OCI-LY3 (cell line): ENCODE results near the gene FXYD4.
"Not testable (repeated sequence)": the region's sequence is repeated elsewhere in the genome, so short reads cannot be mapped to it uniquely, and the experiment has no call there.

Experiments used
- H2AFZ ChIP-seq: fragments of 200-600, 300-600 bp; shearing (Covaris generic); 2 replicates; pipeline ENCODE4 v1.6.0; 2014; ENCODE audit warnings: antibody characterized with exemption, low read depth, low read length
- H3K27ac ChIP-seq: fragments of 200-600, 300-600 bp; sonication (generic); 2 replicates; pipeline ENCODE4 v1.5.1; 2014; ENCODE audit warnings: mild to moderate bottlenecking, low read length, moderate library complexity, mixed read lengths
- H3K27me3 ChIP-seq: fragments of 200-600, 300-600 bp; sonication (generic); 2 replicates; pipeline ENCODE4 v1.6.1; 2014; ENCODE audit warnings: low read depth, low read length, mixed read lengths
- H3K36me3 ChIP-seq: fragments of 200-600, 300-600 bp; sonication (generic); replicated peaks from 2 replicates; pipeline ENCODE3; 2014; ENCODE audit warnings: low read depth, low read length, mixed read lengths
- H3K4me1 ChIP-seq: fragments of 300-600, 200-600 bp; sonication (generic); 2 replicates; pipeline ENCODE4 v1.6.1; 2014; ENCODE audit warnings: low read length, mixed read lengths
- H3K4me2 ChIP-seq: fragments of 200-600, 300-600 bp; sonication (generic); 2 replicates; pipeline ENCODE4 v1.6.1; 2014; ENCODE audit warnings: low read length, mixed read lengths
- H3K4me3 ChIP-seq: fragments of 300-600, 200-600 bp; sonication (generic); 2 replicates; pipeline ENCODE4 v1.5.1; 2014; ENCODE audit warnings: antibody characterized with exemption, mild to moderate bottlenecking, low read length, moderate library complexity
- H3K79me2 ChIP-seq: fragments of 300-600, 200-600 bp; shearing (Covaris generic); 2 replicates; pipeline ENCODE4 v1.6.1; 2014; ENCODE audit warnings: mild to moderate bottlenecking, low read length, mixed read lengths
- H3K9ac ChIP-seq: fragments of 300-600, 200-600 bp; shearing (Covaris generic); 2 replicates; pipeline ENCODE4 v1.6.0; 2014; ENCODE audit warnings: mild to moderate bottlenecking, low read length, moderate library complexity
- H3K9me3 ChIP-seq: fragments of 200-600, 300-600 bp; shearing (Covaris generic); 2 replicates; pipeline ENCODE4 v1.6.1; 2014; ENCODE audit warnings: low read length, mixed read lengths; ENCODE audit not compliant: insufficient read depth
- H4K20me1 ChIP-seq: fragments of 200-600, 300-600 bp; sonication (generic); 2 replicates; pipeline ENCODE4 v1.6.1; 2016; ENCODE audit warnings: low read length, mixed read lengths; ENCODE audit not compliant: insufficient read depth
- CTCF ChIP-seq: fragments of 200-600, 300-600 bp; sonication (generic); IDR thresholded peaks from 2 replicates; pipeline ENCODE4 v1.5.1; 2014; ENCODE audit warnings: antibody characterized with exemption, low read length, low read depth
- EZH2phosphoT487 ChIP-seq: fragments of 200-600 bp; shearing (Covaris generic); IDR thresholded peaks from 2 replicates; pipeline ENCODE4 v1.6.1; 2018; ENCODE audit warnings: antibody characterized with exemption, mixed run types, low read depth

The FXYD4 gene

DNA sequence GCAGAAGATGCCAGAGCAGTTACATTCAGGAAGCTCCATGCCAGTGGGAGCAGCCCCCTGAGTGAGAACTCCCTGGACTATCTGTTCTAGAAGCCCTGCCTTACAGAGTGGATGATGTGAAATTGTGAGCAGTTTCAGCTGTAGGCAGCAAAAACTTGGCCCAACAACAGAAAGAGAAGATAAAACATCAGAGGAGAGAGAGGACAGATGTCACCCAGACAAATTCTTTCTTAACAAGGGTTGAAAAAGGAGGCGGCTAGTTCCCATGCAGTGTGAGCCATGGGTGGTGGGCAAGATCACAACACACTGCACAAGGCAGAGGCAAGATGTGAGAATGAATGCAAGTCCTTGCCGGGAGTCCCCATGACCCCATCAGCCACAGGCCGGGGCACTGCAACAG lies 46.6 kb upstream of the FXYD4 start:
- TF ChIP-seq CTCF (no peak), EZH2phosphoT487 (no peak)
- Histone ChIP-seq H4K20me1 (no peaks in the 10 kb centered on the region), H3K4me1 (no peaks in the 10 kb centered on the region), H3K4me3 (no peak overlapping the region), H3K4me2 (no peak overlapping the region), H3K9ac (no peak overlapping the region), H2AFZ (no peak overlapping the region), H3K9me3 (no peaks in the 10 kb centered on the region), H3K36me3 (no peaks in the 10 kb centered on the region), H3K27ac (no peak overlapping the region), H3K79me2 (no peaks in the 10 kb centered on the region), H3K27me3 (no peaks in the 10 kb centered on the region)

DNA sequence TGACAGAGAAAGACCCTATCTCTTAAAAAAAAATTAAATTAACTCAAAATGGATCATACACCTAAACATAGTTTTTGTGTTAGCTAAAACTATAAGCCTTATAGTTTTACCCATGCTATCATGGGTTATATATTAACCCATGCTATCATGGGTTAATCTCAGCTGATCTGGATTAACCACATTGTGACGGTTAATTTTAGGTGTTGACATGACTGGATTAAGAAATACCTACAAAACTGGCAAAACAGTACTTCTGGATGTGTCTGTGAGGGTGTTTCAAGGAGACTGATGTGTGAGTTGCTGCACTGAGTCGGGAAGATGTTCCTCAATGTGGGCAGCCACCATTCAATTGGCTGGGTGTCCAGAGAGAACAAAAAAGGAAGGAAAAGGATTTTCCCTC lies 44.3 kb upstream of the FXYD4 start:
- H3K36me3 ChIP-seq: no peaks in the 10 kb centered on the region
- H3K4me1 ChIP-seq: no peaks in the 10 kb centered on the region
- no peak overlapping the region for H3K4me3 ChIP-seq
- no peak overlapping the region for H3K4me2 ChIP-seq
- no peak overlapping the region for H3K27ac ChIP-seq
- no peaks in the 10 kb centered on the region for H3K27me3 ChIP-seq
- no peak overlapping the region for H3K9ac ChIP-seq
- H2AFZ ChIP-seq: no peak overlapping the region
- TF ChIP-seq EZH2phosphoT487 (no peak), CTCF (no peak)
- H3K9me3 ChIP-seq: no peaks in the 10 kb centered on the region
- H3K79me2 ChIP-seq: no peaks in the 10 kb centered on the region
- H4K20me1 ChIP-seq: no peaks in the 10 kb centered on the region

DNA sequence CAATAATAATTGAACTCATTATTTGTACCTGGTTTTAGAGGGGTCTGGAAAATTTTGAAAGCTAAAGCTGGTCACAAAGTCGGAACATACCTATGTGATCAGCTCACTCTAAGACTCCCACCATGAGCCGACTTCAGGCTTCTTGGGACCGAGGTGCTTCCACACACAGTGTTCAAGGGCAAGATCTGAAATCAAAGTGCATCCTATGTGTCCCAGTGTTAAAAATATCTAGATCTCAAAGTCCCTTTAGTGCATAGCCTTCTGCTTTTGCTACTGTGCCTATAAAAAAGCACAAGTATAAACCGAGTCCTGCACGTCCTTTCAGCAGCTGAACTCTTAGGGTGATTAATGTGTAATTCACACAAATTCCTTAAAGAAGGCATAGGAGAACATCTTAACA lies 43.5 kb upstream of the FXYD4 start:
- no peak overlapping the region for H3K4me3 ChIP-seq
- H3K79me2 ChIP-seq: no peaks in the 10 kb centered on the region
- no peak overlapping the region for H2AFZ ChIP-seq
- H3K27me3 ChIP-seq: no peaks in the 10 kb centered on the region
- no peaks in the 10 kb centered on the region for H3K36me3 ChIP-seq
- H3K4me2 ChIP-seq: no peak overlapping the region
- H3K4me1 ChIP-seq: no peaks in the 10 kb centered on the region
- TF ChIP-seq EZH2phosphoT487 (no peak), CTCF (no peak)
- H3K9me3 ChIP-seq: no peaks in the 10 kb centered on the region
- no peaks in the 10 kb centered on the region for H4K20me1 ChIP-seq
- no peak overlapping the region for H3K9ac ChIP-seq
- H3K27ac ChIP-seq: no peak overlapping the region

GRCh38 chr10:43328810-43329209 lies 42.6 kb upstream of the FXYD4 start:
- not testable (repeated sequence) for H3K27ac ChIP-seq, H3K27me3 ChIP-seq, H3K4me3 ChIP-seq, H3K79me2 ChIP-seq, H2AFZ ChIP-seq, H3K36me3 ChIP-seq, H3K4me2 ChIP-seq, H3K4me1 ChIP-seq, H4K20me1 ChIP-seq, H3K9ac ChIP-seq, H3K9me3 ChIP-seq

GRCh38 chr10:43329246-43329885 lies 42.1 kb upstream of the FXYD4 start:
- not testable (repeated sequence) for H3K27me3 ChIP-seq, H3K4me2 ChIP-seq, H3K9ac ChIP-seq, H3K9me3 ChIP-seq, H3K4me3 ChIP-seq, H3K4me1 ChIP-seq, H2AFZ ChIP-seq, H3K36me3 ChIP-seq, H3K27ac ChIP-seq, H3K79me2 ChIP-seq, H4K20me1 ChIP-seq

GRCh38 chr10:43330049-43330823 lies 41.2 kb upstream of the FXYD4 start:
- not testable (repeated sequence) for H3K36me3 ChIP-seq, H3K27ac ChIP-seq, H4K20me1 ChIP-seq, H3K4me3 ChIP-seq, H3K27me3 ChIP-seq, H3K4me2 ChIP-seq, H3K9ac ChIP-seq, H3K9me3 ChIP-seq, H3K4me1 ChIP-seq, H2AFZ ChIP-seq, H3K79me2 ChIP-seq

- H4K20me1 ChIP-seq, H3K4me3 ChIP-seq, H3K4me1 ChIP-seq, H2AFZ ChIP-seq, H3K27me3 ChIP-seq, H3K36me3 ChIP-seq, H3K9me3 ChIP-seq, H3K27ac ChIP-seq, H3K9ac ChIP-seq, H3K79me2 ChIP-seq, H3K4me2 ChIP-seq: not testable (repeated sequence)
Observed at GRCh38 chr10:43330824-43331127, 40.7 kb upstream of the FXYD4 start.
